Neutrophil (primary cell): Measurements from ENCODE around the gene PLVAP.

Experiments used
- H3K27ac ChIP-seq: fragments of 200-600 bp; sonication (generic); 2 replicates; pipeline ENCODE4 v1.5.1; 2016; ENCODE audit warnings: mild to moderate bottlenecking, moderate library complexity
- H3K27me3 ChIP-seq: fragments of 200-600 bp; sonication (generic); 2 replicates; pipeline ENCODE4 v1.6.0; 2016; ENCODE audit warnings: mild to moderate bottlenecking
- H3K36me3 ChIP-seq: fragments of 200-600 bp; sonication (generic); 2 replicates; pipeline ENCODE4 v1.5.1; 2017
- H3K4me1 ChIP-seq, 2 experiments: fragments of 200-600 bp in 1 of 2; sonication (generic) in 1 of 2; 1 replicate in 1 of 2; 2 replicates in 1 of 2; pipeline versions ENCODE4 v1.5.1 to v1.6.1; 2013 to 2016; ENCODE audit warnings: low read depth in 1 of 2, low read length in 1 of 2, mild to moderate bottlenecking in 1 of 2, moderate library complexity in 1 of 2; ENCODE audit not compliant: control insufficient read depth in 1 of 2, insufficient read depth in 1 of 2
- H3K4me3 ChIP-seq, 2 experiments: fragments of 200-600 bp in 1 of 2; sonication (generic) in 1 of 2; 1 replicate in 1 of 2; 2 replicates in 1 of 2; pipeline ENCODE4 v1.5.1; 2013 to 2016; ENCODE audit warnings: low read depth in 1 of 2, low read length in 1 of 2, mild to moderate bottlenecking in 1 of 2, moderate library complexity in 1 of 2
- H3K9me3 ChIP-seq: fragments of 200-600 bp; sonication (generic); 2 replicates; pipeline ENCODE4 v1.5.1; 2016
- CTCF ChIP-seq: fragments of 200-600 bp; sonication (generic); IDR thresholded peaks from 2 replicates; pipeline ENCODE4 v1.5.1; 2016; ENCODE audit warnings: antibody characterized with exemption

PLVAP gene

GRCh38 chr19:17309965-17310461 lies 67.1 kb downstream of the PLVAP start:
- no peak for TF ChIP-seq CTCF
- Histone ChIP-seq H3K36me3 (peaks cover 25% of the 10 kb centered on the region), H3K4me3 (peak overlapping the region; percentile 83 to 86), H3K9me3 (no peaks in the 10 kb centered on the region), H3K27me3 (no peaks in the 10 kb centered on the region), H3K4me1 (peaks cover 30 to 32% of the 10 kb centered on the region in 2 experiments), H3K27ac (peak overlapping the region; percentile 78)

- Histone ChIP-seq H3K9me3 (no peaks in the 10 kb centered on the region), H3K36me3 (peaks cover 19% of the 10 kb centered on the region), H3K4me1 (peaks cover 36% of the 10 kb centered on the region in 2 experiments), H3K27me3 (no peaks in the 10 kb centered on the region), H3K27ac (peak within 1 kb of the TSS; percentile 78), H3K4me3 (peak within 1 kb of the TSS; percentile 83 to 86)
- peak; percentile 56 for TF ChIP-seq CTCF
Observed at GRCh38 chr19:17309198-17309964, 67.8 kb downstream of the PLVAP start, which contains the start of gene DDA1. Gene DDA1, plus strand, starts transcription at chr19:17309563. Its CDS starts 92 bp downstream, at chr19:17309655.

- TF ChIP-seq CTCF: no peak
- H3K27ac ChIP-seq: no peak overlapping the region
- H3K4me3 ChIP-seq: no peak overlapping the region
- H3K36me3 ChIP-seq: peaks cover 10% of the 10 kb centered on the region
- H3K9me3 ChIP-seq: no peaks in the 10 kb centered on the region
- peaks cover 46% of the 10 kb centered on the region in 2 experiments for H3K4me1 ChIP-seq
- no peaks in the 10 kb centered on the region for H3K27me3 ChIP-seq
Observed at GRCh38 chr19:17307876-17308377, 69.2 kb downstream of the PLVAP start.

- no peak for TF ChIP-seq CTCF
- Histone ChIP-seq H3K9me3 (no peaks in the 10 kb centered on the region), H3K36me3 (no peaks in the 10 kb centered on the region)
Observed at GRCh38 chr19:17306285-17306714, 70.8 kb downstream of the PLVAP start.

GRCh38 chr19:17305517-17306284 lies 71.4 kb downstream of the PLVAP start, which contains the start of gene MRPL34:
Gene MRPL34, plus strand, starts transcription at chr19:17305872. Its CDS starts 21 bp downstream, at chr19:17305893.
- TF ChIP-seq CTCF: peak; percentile 91
- H3K27ac ChIP-seq: peak within 1 kb of the TSS; percentile 85
- no peaks in the 10 kb centered on the region for H3K27me3 ChIP-seq
- H3K9me3 ChIP-seq: no peaks in the 10 kb centered on the region
- peaks cover 55 to 58% of the 10 kb centered on the region in 2 experiments for H3K4me1 ChIP-seq
- no peaks in the 10 kb centered on the region for H3K36me3 ChIP-seq
- H3K4me3 ChIP-seq: peak within 1 kb of the TSS; percentile 73 to 93

More at GRCh38 chr19:17306285-17306714, 70.8 kb downstream of the PLVAP start:
- Histone ChIP-seq H3K27ac (peak overlapping the region; percentile 85), H3K27me3 (no peaks in the 10 kb centered on the region), H3K4me1 (peaks cover 55 to 58% of the 10 kb centered on the region in 2 experiments), H3K4me3 (peak overlapping the region; percentile 73 to 93)
